A673 (cell line): Measurements from ENCODE around the gene FXYD2. TPM values are rescaled to one million over a fixed set of nuclear protein-coding genes. Genes with fewer than 3 reads are reported as not detected.

Experiments used
- BruUV-seq: library from RNA; stranded (reverse); fragments of 400-500 nt; replicated peaks from 2 replicates; lab custom pipeline; 2021; lab: Mats Ljungman, UMichigan
- CTCF ChIA-PET: fragments of 300-600 bp; sonication (Branson Sonifier 250); formaldehyde crosslinking; loops from one replicate; lab custom pipeline; 2022; ENCODE audit warnings: antibody characterized with exemption; lab: Charles Lee
- POLR2A ChIA-PET: fragments of 300-600 bp; sonication (Branson Sonifier 250); formaldehyde crosslinking; loops from one replicate; lab custom pipeline; 2022; ENCODE audit warnings: antibody characterized with exemption; ENCODE audit not compliant: low non-redundant PET; lab: Charles Lee
- DNase-seq: peaks from one replicate; pipeline ENCODE4 v3.0.0-alpha.2; 2015; ENCODE audit warnings: low spot score
- H3K27ac ChIP-seq: fragments of 200-600 bp; sonication (generic); 2 replicates; pipeline ENCODE4 v1.5.1; 2016; ENCODE audit warnings: mixed run types, low read depth, mild to moderate bottlenecking, mixed read lengths, antibody characterized with exemption, low read length; ENCODE audit not compliant: poor library complexity, severe bottlenecking
- H3K27me3 ChIP-seq: fragments of 200-600 bp; sonication (generic); replicated peaks from 2 replicates; pipeline ENCODE4 v1.6.1; 2017; ENCODE audit warnings: mixed run types, low read depth, mild to moderate bottlenecking, mixed read lengths, antibody characterized with exemption, low read length; ENCODE audit not compliant: insufficient read depth, poor library complexity
- H3K36me3 ChIP-seq: fragments of 200-600 bp; sonication (generic); 2 replicates; pipeline ENCODE4 v1.6.1; 2016; ENCODE audit warnings: mixed run types, mild to moderate bottlenecking, mixed read lengths, antibody characterized with exemption, low read length; ENCODE audit not compliant: insufficient read depth, poor library complexity, severe bottlenecking
- H3K4me1 ChIP-seq: fragments of 200-600 bp; sonication (generic); 2 replicates; pipeline ENCODE4 v1.6.1; 2017; ENCODE audit warnings: mixed run types, mild to moderate bottlenecking, mixed read lengths, antibody characterized with exemption, low read length; ENCODE audit not compliant: insufficient read depth, poor library complexity, severe bottlenecking
- H3K4me3 ChIP-seq: fragments of 200-600 bp; sonication (generic); 2 replicates; pipeline ENCODE4 v1.5.1; 2016; ENCODE audit warnings: low read depth, mixed run types, mild to moderate bottlenecking, mixed read lengths, low read length; ENCODE audit not compliant: poor library complexity, severe bottlenecking
- H3K9me3 ChIP-seq: fragments of 200-600 bp; sonication (generic); 2 replicates; pipeline ENCODE4 v1.6.1; 2016; ENCODE audit warnings: mixed run types, low read depth, mild to moderate bottlenecking, mixed read lengths, antibody characterized with exemption, low read length; ENCODE audit not compliant: poor library complexity, severe bottlenecking
- EZH2 ChIP-seq: fragments of 200-600 bp; sonication (generic); IDR thresholded peaks from 2 replicates; pipeline ENCODE4 v1.6.1; 2017; ENCODE audit warnings: borderline replicate concordance, low read depth, mild to moderate bottlenecking, mixed read lengths, antibody characterized with exemption, low read length; ENCODE audit not compliant: poor library complexity, severe bottlenecking
- intact Hi-C: fragments of 100-400 bp; cut with micrococcal nuclease; formaldehyde crosslinking; loops from one replicate; pipeline ENCODE4 v1.10.0; 2022; ENCODE audit not compliant: unreplicated experiment
- total RNA-seq: library from RNA; stranded (reverse); gene quantifications from 2 replicates; pipeline ENCODE4 v1.2.3, GENCODE V29; 2021
- TF ChIP-seq, protein P1 (sequence below): fragments of 300-800, 200-600 bp; sonication (generic); conservative IDR thresholded peaks from 2 replicates; pipeline ENCODE4 v1.5.1; 2017; ENCODE audit warnings: low read depth, mild to moderate bottlenecking, antibody characterized with exemption, low read length, moderate library complexity, mixed read lengths

Gene FXYD2
- total RNA-seq, 1 experiment from 2014 or later: not detected

DNA sequence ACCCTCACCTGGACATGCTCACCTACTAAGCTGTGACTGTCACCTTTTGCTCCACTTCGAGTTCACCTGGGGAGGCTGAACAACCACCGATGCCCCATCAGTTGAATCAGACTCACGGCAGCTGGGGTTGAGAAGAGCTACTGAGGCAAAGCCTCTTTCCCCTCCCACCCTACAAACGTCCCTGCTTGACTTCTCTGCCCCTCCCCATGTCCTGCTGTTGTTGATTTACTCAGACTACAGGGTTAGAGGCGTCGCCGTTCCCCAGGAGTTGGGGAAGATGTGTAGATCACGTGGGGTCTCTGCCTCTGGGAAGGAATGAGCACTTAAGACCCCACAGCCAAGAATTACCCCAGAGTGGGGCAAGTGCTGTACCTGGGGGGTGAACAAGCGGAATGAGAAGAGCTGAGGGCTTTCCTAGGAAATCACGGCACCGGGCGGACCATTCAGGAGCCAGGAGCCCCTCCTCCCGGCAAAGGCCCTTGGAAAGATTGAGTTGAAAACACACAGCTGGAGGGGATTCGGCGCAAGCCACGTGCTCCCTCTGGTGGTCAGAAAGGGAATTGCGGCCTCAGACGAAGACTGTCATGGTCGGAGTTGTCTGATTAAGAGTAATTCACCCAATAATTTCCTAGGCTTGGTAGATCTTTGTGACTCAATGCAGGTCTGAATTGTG lies 7.0 kb downstream of the FXYD2 start:
- TF ChIP-seq, protein P1, sequence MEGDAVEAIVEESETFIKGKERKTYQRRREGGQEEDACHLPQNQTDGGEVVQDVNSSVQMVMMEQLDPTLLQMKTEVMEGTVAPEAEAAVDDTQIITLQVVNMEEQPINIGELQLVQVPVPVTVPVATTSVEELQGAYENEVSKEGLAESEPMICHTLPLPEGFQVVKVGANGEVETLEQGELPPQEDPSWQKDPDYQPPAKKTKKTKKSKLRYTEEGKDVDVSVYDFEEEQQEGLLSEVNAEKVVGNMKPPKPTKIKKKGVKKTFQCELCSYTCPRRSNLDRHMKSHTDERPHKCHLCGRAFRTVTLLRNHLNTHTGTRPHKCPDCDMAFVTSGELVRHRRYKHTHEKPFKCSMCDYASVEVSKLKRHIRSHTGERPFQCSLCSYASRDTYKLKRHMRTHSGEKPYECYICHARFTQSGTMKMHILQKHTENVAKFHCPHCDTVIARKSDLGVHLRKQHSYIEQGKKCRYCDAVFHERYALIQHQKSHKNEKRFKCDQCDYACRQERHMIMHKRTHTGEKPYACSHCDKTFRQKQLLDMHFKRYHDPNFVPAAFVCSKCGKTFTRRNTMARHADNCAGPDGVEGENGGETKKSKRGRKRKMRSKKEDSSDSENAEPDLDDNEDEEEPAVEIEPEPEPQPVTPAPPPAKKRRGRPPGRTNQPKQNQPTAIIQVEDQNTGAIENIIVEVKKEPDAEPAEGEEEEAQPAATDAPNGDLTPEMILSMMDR: peak; percentile 99
- no peak for TF ChIP-seq EZH2
- no peak overlapping the region for H3K4me3 ChIP-seq
- no peaks in the 10 kb centered on the region for H3K36me3 ChIP-seq
- DNase-seq: peak; percentile 89
- H3K9me3 ChIP-seq: no peaks in the 10 kb centered on the region
- no peak overlapping the region for H3K27ac ChIP-seq
- ChIA-PET POLR2A (no interaction called here), CTCF (interaction anchor here (0.5 to 4.4 kb wide), 12 partner anchors 8 to 506 kb away, joined by 3 to 41 read pairs (median 6); no protein-coding TSS in a partner anchor)
- BruUV-seq: no TSS peak
- peaks cover 35% of the 10 kb centered on the region for H3K4me1 ChIP-seq
- intact Hi-C loops: loop anchor here (2.0 to 5.0 kb wide), 2 partner anchors 391 to 585 kb away; partner anchors contain the start of genes PCSK7 and RNF214
- H3K27me3 ChIP-seq: no peaks in the 10 kb centered on the region

DNA sequence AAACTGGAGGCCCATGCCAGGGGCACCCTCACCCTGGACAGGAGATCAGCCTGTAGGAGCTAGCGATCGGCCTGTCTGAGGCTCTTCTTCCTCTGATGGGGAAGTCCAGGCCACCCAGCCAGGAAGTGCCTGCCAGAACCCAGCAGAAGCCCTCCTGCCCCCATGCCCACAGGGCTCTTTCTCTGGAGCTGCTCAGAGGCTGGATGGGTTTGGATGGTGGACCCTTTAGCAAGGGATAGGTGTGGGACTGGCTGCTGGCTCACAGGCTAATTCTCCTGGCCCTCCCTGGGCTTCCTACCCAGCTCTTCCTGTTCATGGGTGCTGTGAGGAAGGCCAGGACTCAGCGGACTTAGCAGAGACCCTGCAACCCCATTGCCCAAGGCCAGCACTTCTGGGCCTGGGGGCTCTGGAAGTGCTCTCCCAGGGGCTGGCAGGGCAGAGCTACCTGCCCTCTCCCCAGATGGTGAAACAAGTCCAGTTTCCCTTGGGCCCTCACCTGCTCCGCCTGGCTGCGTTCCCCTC lies 7.6 kb downstream of the FXYD2 start:
- no TSS peak for BruUV-seq

DNA sequence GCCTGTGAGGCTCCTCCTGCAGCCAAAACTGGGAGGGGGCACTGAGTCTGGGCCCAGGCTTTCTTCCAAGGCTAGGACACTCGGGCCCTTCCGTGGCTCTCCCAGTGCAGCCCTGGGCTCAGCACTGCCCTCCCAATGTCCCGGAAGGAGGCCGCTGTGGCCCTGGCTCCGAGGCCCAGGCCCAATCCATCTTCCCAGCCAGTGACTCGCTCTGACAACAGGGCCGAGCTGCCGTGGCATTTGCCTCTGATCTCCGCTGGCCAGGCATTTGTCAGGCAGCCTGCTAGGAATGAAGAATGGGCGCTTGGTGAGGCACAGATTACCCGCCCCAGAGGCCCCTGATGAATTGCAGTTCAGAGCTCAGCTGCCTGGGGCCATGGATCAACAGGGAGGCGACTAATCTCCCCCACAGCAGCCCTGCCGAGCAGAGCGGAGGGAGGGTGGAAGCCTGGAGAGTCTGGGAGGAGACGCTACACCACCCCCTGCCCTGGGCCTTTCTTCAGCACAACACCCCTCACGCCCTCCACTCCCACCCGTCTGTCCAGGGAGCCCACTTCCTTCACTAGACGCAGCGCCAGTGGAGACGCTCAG lies 8.3 kb downstream of the FXYD2 start:
- H3K36me3 ChIP-seq: no peaks in the 10 kb centered on the region
- ChIA-PET CTCF (interaction anchor here (2.9 to 4.4 kb wide), 3 partner anchors 9 to 390 kb away, joined by 28 to 41 read pairs (median 40); no protein-coding TSS in a partner anchor), POLR2A (no interaction called here)
- peaks cover 35% of the 10 kb centered on the region for H3K4me1 ChIP-seq
- H3K27me3 ChIP-seq: no peaks in the 10 kb centered on the region
- intact Hi-C loops: loop anchor here (2.0 to 5.0 kb wide), 2 partner anchors 389 to 584 kb away; partner anchors contain the start of genes PCSK7 and RNF214
- peak; percentile 54 for DNase-seq
- no peaks in the 10 kb centered on the region for H3K9me3 ChIP-seq
- BruUV-seq: no TSS peak
- H3K4me3 ChIP-seq: no peak overlapping the region
- H3K27ac ChIP-seq: no peak overlapping the region
- TF ChIP-seq EZH2: no peak
- TF ChIP-seq, protein P1: no peak

More for the DNA sequence above, 7.6 kb downstream of the FXYD2 start:
- TF ChIP-seq, protein P1: no peak
- no peak for TF ChIP-seq EZH2
- Histone ChIP-seq H3K27ac (no peak overlapping the region), H3K27me3 (no peaks in the 10 kb centered on the region), H3K36me3 (no peaks in the 10 kb centered on the region), H3K4me3 (no peak overlapping the region), H3K4me1 (peaks cover 35% of the 10 kb centered on the region), H3K9me3 (no peaks in the 10 kb centered on the region)
- intact Hi-C loops: loop anchor here (2.0 to 5.0 kb wide), 2 partner anchors 390 to 585 kb away; partner anchors contain the start of genes PCSK7 and RNF214
- DNase-seq: no peak
- ChIA-PET CTCF (interaction anchor here (0.6 to 4.4 kb wide), 6 partner anchors 9 to 506 kb away, joined by 4 to 41 read pairs (median 18); no protein-coding TSS in a partner anchor), POLR2A (no interaction called here)
